Heart left ventricle (tissue), 16 donors: ENCODE data around the gene NOL6. TPM values are rescaled to one million over a fixed set of nuclear protein-coding genes. Genes with fewer than 3 reads are reported as not detected.

Source experiments
- ATAC-seq, 4 donors: fragments of 200-7000 bp; cut with Tn5 transposase; one replicate each; pipeline ENCODE4 v1.9.1; 2020 to 2022; ENCODE audit warnings: moderate library complexity in 4 of 4, mild to moderate bottlenecking in 3 of 4, moderate number of reproducible peaks in 1 of 4
- DNase-seq, 5 donors: peaks; one replicate each; pipeline ENCODE4 v3.0.0-alpha.2; 2020
- H3K27ac ChIP-seq, 12 donors: fragments of 200-600 bp; sonication (generic) in 4 of 12; one replicate each; pipeline versions ENCODE4 v1.5.0 to v1.8.0; 2016 to 2022; ENCODE audit warnings: mild to moderate bottlenecking in 2 of 12
- H3K27me3 ChIP-seq, 9 donors: fragments of 200-600 bp; sonication (generic) in 2 of 9; one replicate each; pipeline versions ENCODE4 v1.5.1 to v1.8.0; 2016 to 2022; ENCODE audit warnings: mild to moderate bottlenecking in 3 of 9
- H3K36me3 ChIP-seq, 9 donors: fragments of 200-600 bp; sonication (generic) in 2 of 9; one replicate each; pipeline versions ENCODE4 v1.5.0 to v1.8.0; 2018 to 2022; ENCODE audit warnings: mild to moderate bottlenecking in 2 of 9
- H3K4me1 ChIP-seq, 12 donors: fragments of 200-600 bp; sonication (generic) in 4 of 12; one replicate each; pipeline versions ENCODE4 v1.5.0 to v1.8.0; 2016 to 2022; ENCODE audit warnings: mild to moderate bottlenecking in 3 of 12
- H3K4me3 ChIP-seq, 12 donors: fragments of 200-600 bp; sonication (generic) in 4 of 12; one replicate each; pipeline versions ENCODE4 v1.5.0 to v1.8.0; 2017 to 2022; ENCODE audit warnings: mild to moderate bottlenecking in 9 of 12, moderate library complexity in 4 of 12
- H3K9me3 ChIP-seq, 12 donors: fragments of 200-600 bp; sonication (generic) in 4 of 12; one replicate each; pipeline versions ENCODE4 v1.5.0 to v1.8.0; 2016 to 2022; ENCODE audit warnings: mild to moderate bottlenecking in 1 of 12
- CTCF ChIP-seq, 12 donors: fragments of 200-600 bp; sonication (generic) in 4 of 12; IDR thresholded peaks; one replicate each; pipeline versions ENCODE4 v1.5.0 to v1.8.0; 2018 to 2022; ENCODE audit warnings: antibody characterized with exemption in 12 of 12, mild to moderate bottlenecking in 5 of 12
- POLR2A ChIP-seq, 2 donors: fragments of 450-650 bp; IDR thresholded peaks; one replicate each; pipeline ENCODE4 v1.6.1; 2017; ENCODE audit warnings: antibody characterized with exemption in 2 of 2, mild to moderate bottlenecking in 2 of 2, moderate library complexity in 2 of 2
- WGBS, 4 donors: extraction: QIAGEN DNeasy Blood & Tissue Kit in 2 of 4; methylation state at CpG; one replicate each; pipeline versions ENCODE4 v1.1.5 to v1.1.7; 2013 to 2018; 5-methylcytosine and 5-hydroxymethylcytosine counted together
- intact Hi-C, 10 donors: fragments of 100-400 bp; cut with DNase I; formaldehyde crosslinking; loops; one replicate each; pipeline versions ENCODE4 v1.11.1 to v1.14.2; 2022
- polyA plus RNA-seq, 2 donors: library from polyadenylated mRNA; stranded (reverse); fragments of 200-250 nt; gene quantifications; one replicate each; pipeline ENCODE4 v1.2.3, GENCODE V29; 2013
- total RNA-seq, 9 donors: library from RNA; depleted of rRNA in 2 of 9; stranded (reverse); fragments of >200 nt in 2 of 9; fragmentation: NEBNext Ultra II Directional in 3 of 9; extraction: Animal tissue kit (Norgen Biotek cat#: 25700) in 3 of 9; gene quantifications; one replicate each; pipeline versions ENCODE4 v1.1.0 to v1.2.4, GENCODE V29; 2016 to 2023
- donor health status: ischemic (EF 13 %, LVEDD 7.1; RV severe dilation, severe dysfunction).
- donor health status: healthy with polysubstance abuse.
- donor health status: DM: no; HTN: yes; CAD: no.
- donor health status: DM: no; HTN: no; CAD: no.
- donor health status: ischemic (EF 25% LVEDD 6.9; RV normal size, moderate dysfunction).
- donor health status: ischemic (EF 25% LVEDD 5.7; RV mildly dilated, moderate dysfunction).
- donor health status: healthy.
- donor health status: DM: yes; HTN: yes; CAD: no.
- donor health status: ischemic (EF 35%, LVEDD 5.7; RV mildly dilated, moderate dysfunction).
- donor health status: nonischemic (EF 11% LVEDD 7.7; RV severe dilation, severe dysfunction).
- donor health status: DM: yes; HTN: yes; CAD: no.
- donor health status: PGD.
- donor health status: ischemic (EF 29% LVEDD 5.4; RV normal size, mild dysfunction).
- donor health status: nonischemic (EF 23%, LVEDD 6.1; RV moderate dilation, normal function).

The NOL6 gene
- total and polyA plus RNA-seq, 11 donors: 11.2 to 28.2 (median 14.9) TPM

GRCh38 chr9:33461492-33461891 is 12.2 kb downstream of the NOL6 start:
- no peak overlapping the region for H3K4me3 ChIP-seq
- TF ChIP-seq POLR2A (IDR thresholded peaks at IDR 0.05) (no peak), CTCF (IDR thresholded peaks at IDR 0.05) (no peak)
- no peak for ATAC-seq
- intact Hi-C loops: loop anchor here in 4 of 10 donors (5.0 to 10.0 kb wide), 5 partner anchors 44 to 177 kb away; no protein-coding TSS in a partner anchor
- 61 to 77% (median 70%) methylated on average over 3 of the region's 3 CpGs for WGBS, 4 donors
- no peaks in the 10 kb centered on the region for H3K4me1 ChIP-seq
- no peak overlapping the region for H3K27ac ChIP-seq
- no peak for DNase-seq
- H3K36me3 ChIP-seq: peaks cover 0 to 61% (median 50%) of the 10 kb centered on the region in 9 donors
- H3K9me3 ChIP-seq: no peaks in the 10 kb centered on the region
- no peaks in the 10 kb centered on the region for H3K27me3 ChIP-seq

DNA sequence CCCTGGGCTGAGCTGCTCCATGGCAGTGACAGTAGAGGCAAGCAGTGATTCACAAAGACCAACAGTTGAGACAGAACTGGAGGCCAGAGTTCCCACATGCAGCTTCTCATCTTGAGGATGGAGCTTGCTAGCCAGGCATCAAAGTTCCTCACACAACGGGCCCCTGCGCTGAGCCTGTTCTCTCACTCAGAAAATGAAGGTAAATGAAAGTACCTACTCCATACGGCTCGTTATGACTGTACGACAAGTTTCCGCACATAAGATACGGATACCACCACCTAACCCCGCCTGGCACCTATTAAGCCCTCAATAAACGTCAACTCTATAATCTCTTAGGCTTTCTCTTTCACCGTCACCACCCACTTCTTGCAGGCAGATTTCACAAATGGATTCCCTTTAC is 12.9 kb downstream of the NOL6 start:
- intact Hi-C loops: loop anchor here in 4 of 10 donors (5.0 to 10.0 kb wide), 5 partner anchors 44 to 176 kb away; no protein-coding TSS in a partner anchor
- H3K27me3 ChIP-seq: no peaks in the 10 kb centered on the region
- no peak overlapping the region for H3K4me3 ChIP-seq
- TF ChIP-seq POLR2A (IDR thresholded peaks at IDR 0.05): no peak
- TF ChIP-seq CTCF (IDR thresholded peaks at IDR 0.05): no peak
- no peak for ATAC-seq
- no peak overlapping the region for H3K27ac ChIP-seq
- WGBS, 4 donors: 88 to 92% (median 91%) methylated on average over 10 of the region's 10 CpGs
- H3K9me3 ChIP-seq: no peaks in the 10 kb centered on the region
- H3K4me1 ChIP-seq: no peaks in the 10 kb centered on the region
- DNase-seq: no peak
- peaks cover 0 to 54% (median 44%) of the 10 kb centered on the region in 9 donors for H3K36me3 ChIP-seq

DNA sequence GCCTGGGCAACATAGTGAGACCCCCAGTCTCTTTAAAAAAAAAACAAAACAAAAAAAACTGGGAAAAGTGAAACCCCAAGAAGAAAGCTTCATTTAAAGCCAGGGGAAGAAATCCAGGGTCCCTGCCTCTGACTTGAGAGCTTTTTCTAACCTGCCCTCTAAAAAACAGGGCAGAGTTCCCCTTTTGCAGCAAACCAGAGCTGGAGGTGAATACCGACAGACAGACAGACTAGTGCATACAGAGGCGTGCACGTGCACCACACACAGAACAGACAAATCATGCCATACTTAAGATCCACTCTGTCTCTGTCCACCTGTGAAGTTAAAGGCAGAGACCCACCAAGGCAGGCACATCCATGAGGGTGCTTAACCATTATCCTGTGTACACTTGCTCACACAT is 14.6 kb downstream of the NOL6 start:
- H3K36me3 ChIP-seq: peaks cover 0 to 37% (median 27%) of the 10 kb centered on the region in 9 donors
- H3K4me1 ChIP-seq: no peaks in the 10 kb centered on the region
- no peak for TF ChIP-seq POLR2A (IDR thresholded peaks at IDR 0.05)
- TF ChIP-seq CTCF (IDR thresholded peaks at IDR 0.05): no peak
- no peaks in the 10 kb centered on the region for H3K27me3 ChIP-seq
- H3K27ac ChIP-seq: no peak overlapping the region
- H3K4me3 ChIP-seq: no peak overlapping the region
- WGBS, 4 donors: 76 to 82% (median 81%) methylated on average over 3 of the region's 3 CpGs
- intact Hi-C loops: loop anchor here in 2 of 10 donors (10.0 kb wide), 2 partner anchors 54 to 174 kb away; partner anchors contain the start of gene AQP7 (in 1 of the 2)
- DNase-seq: no peak
- no peaks in the 10 kb centered on the region for H3K9me3 ChIP-seq
- no peak for ATAC-seq

- WGBS, 4 donors: 57 to 79% (median 60%) methylated on average over 4 of the region's 4 CpGs
- peaks cover 0 to 30% (median 20%) of the 10 kb centered on the region in 9 donors for H3K36me3 ChIP-seq
- no peaks in the 10 kb centered on the region for H3K27me3 ChIP-seq
- H3K9me3 ChIP-seq: no peaks in the 10 kb centered on the region
- intact Hi-C loops: loop anchor here in 2 of 10 donors (10.0 kb wide), 2 partner anchors 54 to 174 kb away; partner anchors contain the start of gene AQP7 (in 1 of the 2)
- H3K4me3 ChIP-seq: no peak overlapping the region
- DNase-seq (no peak), ATAC-seq (no peak)
- H3K27ac ChIP-seq: no peak overlapping the region
- H3K4me1 ChIP-seq: no peaks in the 10 kb centered on the region
- TF ChIP-seq CTCF (IDR thresholded peaks at IDR 0.05): no peak
- no peak for TF ChIP-seq POLR2A (IDR thresholded peaks at IDR 0.05)
Measured at GRCh38 chr9:33458444-33458843, 15.3 kb downstream of the NOL6 start.
